Adrenal gland (tissue), 12 donors: Measurements from ENCODE around the gene F11. TPM values are rescaled to one million over a fixed set of nuclear protein-coding genes. Genes with fewer than 3 reads are reported as not detected.

ENCODE experiments used
- DNase-seq, 7 donors: peaks; one replicate each; pipeline ENCODE4 v3.0.0-alpha.2; 2019 to 2020
- H3K27ac ChIP-seq, 5 donors: fragments of 200-600 bp; sonication (generic) in 4 of 5; 1 replicate in 3 of 5; 2 replicates in 2 of 5; pipeline versions ENCODE4 v1.5.1 to v1.8.0; 2016 to 2020; ENCODE audit warnings: mild to moderate bottlenecking in 1 of 5
- H3K27me3 ChIP-seq: fragments of 200-600 bp; 2 replicates; pipeline ENCODE4 v1.8.0; 2021
- H3K36me3 ChIP-seq, 2 donors: fragments of 200-600 bp; replicated peaks in 1 of 2; 1 replicate in 1 of 2; 2 replicates in 1 of 2; pipeline versions ENCODE4 v1.5.1 to v1.8.0; 2018 to 2022
- H3K4me1 ChIP-seq, 2 donors: fragments of 200-600 bp; replicated peaks in 1 of 2; 1 replicate in 1 of 2; 2 replicates in 1 of 2; pipeline versions ENCODE4 v1.5.1 to v1.8.0; 2018 to 2021
- H3K4me3 ChIP-seq, 4 donors: fragments of 200-600 bp; sonication (generic) in 3 of 4; one replicate each; pipeline ENCODE4 v1.5.1; 2016 to 2018
- H3K9me3 ChIP-seq, 3 donors: fragments of 200-600 bp; sonication (generic) in 1 of 3; replicated peaks in 1 of 3; 1 replicate in 2 of 3; 2 replicates in 1 of 3; pipeline versions ENCODE4 v1.5.1 to v1.8.0; 2016 to 2021
- POLR2A ChIP-seq, 2 donors: fragments of 450-650 bp; IDR thresholded peaks; one replicate each; pipeline ENCODE4 v1.6.1; 2017; ENCODE audit warnings: antibody characterized with exemption in 2 of 2, mild to moderate bottlenecking in 2 of 2, moderate library complexity in 1 of 2
- WGBS, 4 donors: extraction: QIAGEN DNeasy Blood & Tissue Kit in 2 of 4; methylation state at CpG; one replicate each; pipeline versions ENCODE4 v1.1.5 to v1.1.7; 2013 to 2017; 5-methylcytosine and 5-hydroxymethylcytosine counted together
- intact Hi-C, 2 donors: fragments of 100-400 bp; cut with DNase I; formaldehyde crosslinking; loops; one replicate each; pipeline versions ENCODE4 v1.14.1 to v1.15.0; 2022 to 2023
- polyA plus RNA-seq, 3 donors: library from polyadenylated mRNA; stranded (reverse); fragments of 200-250 nt in 2 of 3; fragments of 350-450 nt in 1 of 3; fragmentation: Illumina TruSeq in 1 of 3; extraction: RNeasy Lipid Tissue Mini Kit (QIAGEN cat#74804) in 1 of 3; gene quantifications; one replicate each; pipeline ENCODE4 v1.2.3, GENCODE V29; 2013 to 2014
- total RNA-seq, 9 donors: library from RNA; depleted of rRNA in 4 of 9; stranded (reverse); fragments of >200 nt in 4 of 9; fragments of 120-200 nt in 1 of 9; fragmentation: NEBNext Ultra II Directional in 1 of 9; extraction: Animal tissue kit (Norgen Biotek cat#: 25700) in 1 of 9; gene quantifications; one replicate each; pipeline versions ENCODE4 v1.1.0 to v1.2.4, GENCODE V29; 2013 to 2023
- TF ChIP-seq, protein P1 (sequence below), 6 experiments: fragments of 450-650 bp in 4 of 6; fragments of 200-600 bp in 2 of 6; sonication (generic) in 1 of 6; IDR thresholded peaks; 1 replicate in 5 of 6; 2 replicates in 1 of 6; pipeline versions ENCODE4 v1.5.1 to v1.8.0; 2016 to 2021; ENCODE audit warnings: antibody characterized with exemption in 6 of 6, mild to moderate bottlenecking in 2 of 6, moderate library complexity in 1 of 6
- donor health status: healthy with polysubstance abuse.
- donor health status: Bipolar disorder and iron deficiency.
- donor health status: DM: yes; HTN: yes; CAD: no.
- donor health status: DM: no; HTN: no; CAD: no.
- donor health status: DM: no; HTN: no; CAD: no.
- donor health status: DM: yes; HTN: yes; CAD: no.

F11 gene
- total and polyA plus RNA-seq, 12 donors, result 0.07 to 0.19 (median 0.14) TPM; not detected in 8

DNA sequence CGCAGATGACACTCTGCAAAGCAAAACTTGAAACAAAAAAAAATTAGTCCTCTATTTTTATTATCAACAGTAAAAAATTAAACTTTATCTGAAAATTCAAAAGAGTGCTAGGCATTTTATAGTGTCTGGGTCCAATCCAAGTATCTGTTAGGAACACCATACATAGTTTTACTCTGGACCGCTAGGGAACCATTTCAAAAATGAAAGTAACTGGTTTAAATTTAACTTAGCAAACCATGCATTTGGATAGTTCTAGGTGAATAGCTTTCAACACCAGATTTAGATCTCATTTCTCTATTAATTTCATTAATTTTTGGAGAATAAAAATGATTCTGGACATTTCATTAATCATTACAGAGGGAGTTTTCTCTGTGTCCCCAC is 37.5 kb upstream of the F11 start:
- H3K9me3 ChIP-seq, result no peaks in the 10 kb centered on the region
- intact Hi-C loops, result no loop called here
- WGBS, 4 donors, result 76 to 83% (median 79%) methylated on average over 2 of the region's 2 CpGs
- TF ChIP-seq, protein P1, sequence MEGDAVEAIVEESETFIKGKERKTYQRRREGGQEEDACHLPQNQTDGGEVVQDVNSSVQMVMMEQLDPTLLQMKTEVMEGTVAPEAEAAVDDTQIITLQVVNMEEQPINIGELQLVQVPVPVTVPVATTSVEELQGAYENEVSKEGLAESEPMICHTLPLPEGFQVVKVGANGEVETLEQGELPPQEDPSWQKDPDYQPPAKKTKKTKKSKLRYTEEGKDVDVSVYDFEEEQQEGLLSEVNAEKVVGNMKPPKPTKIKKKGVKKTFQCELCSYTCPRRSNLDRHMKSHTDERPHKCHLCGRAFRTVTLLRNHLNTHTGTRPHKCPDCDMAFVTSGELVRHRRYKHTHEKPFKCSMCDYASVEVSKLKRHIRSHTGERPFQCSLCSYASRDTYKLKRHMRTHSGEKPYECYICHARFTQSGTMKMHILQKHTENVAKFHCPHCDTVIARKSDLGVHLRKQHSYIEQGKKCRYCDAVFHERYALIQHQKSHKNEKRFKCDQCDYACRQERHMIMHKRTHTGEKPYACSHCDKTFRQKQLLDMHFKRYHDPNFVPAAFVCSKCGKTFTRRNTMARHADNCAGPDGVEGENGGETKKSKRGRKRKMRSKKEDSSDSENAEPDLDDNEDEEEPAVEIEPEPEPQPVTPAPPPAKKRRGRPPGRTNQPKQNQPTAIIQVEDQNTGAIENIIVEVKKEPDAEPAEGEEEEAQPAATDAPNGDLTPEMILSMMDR (IDR thresholded peaks at IDR 0.05), result no peak
- no peak for TF ChIP-seq POLR2A (IDR thresholded peaks at IDR 0.05)
- no peaks in the 10 kb centered on the region for H3K27me3 ChIP-seq
- H3K36me3 ChIP-seq, result no peaks in the 10 kb centered on the region
- H3K4me3 ChIP-seq, result no peak overlapping the region
- no peak overlapping the region for H3K27ac ChIP-seq
- DNase-seq, result no peak
- H3K4me1 ChIP-seq, result no peaks in the 10 kb centered on the region

DNA sequence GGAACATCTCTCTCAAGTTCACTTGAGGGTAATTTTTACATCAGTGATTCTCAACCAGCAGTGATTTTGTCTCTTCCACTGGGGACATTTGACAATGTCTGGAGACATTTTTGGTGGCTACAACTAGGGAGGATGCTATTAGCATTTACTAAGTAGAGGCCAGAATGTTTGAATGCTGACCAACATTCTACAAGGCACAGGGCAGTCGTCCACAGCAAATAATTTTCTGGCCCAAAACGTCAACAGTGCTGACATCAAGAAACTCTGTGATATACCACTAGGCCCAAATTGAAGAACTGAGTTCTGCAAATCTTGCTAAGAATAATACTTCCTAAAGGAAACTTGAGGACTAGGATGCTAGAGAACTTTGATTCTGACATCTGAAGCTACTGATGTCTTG is 31.6 kb upstream of the F11 start:
- Histone ChIP-seq H3K4me1 (no peaks in the 10 kb centered on the region), H3K27ac (no peak overlapping the region), H3K4me3 (no peak overlapping the region), H3K27me3 (no peaks in the 10 kb centered on the region), H3K9me3 (no peaks in the 10 kb centered on the region), H3K36me3 (no peaks in the 10 kb centered on the region)
- intact Hi-C loops, result no loop called here
- WGBS, 4 donors, result 49 to 61% (median 54%) methylated on average over 2 of the region's 2 CpGs
- no peak for DNase-seq
- TF ChIP-seq, protein P1 (IDR thresholded peaks at IDR 0.05), result no peak
- no peak for TF ChIP-seq POLR2A (IDR thresholded peaks at IDR 0.05)

DNA sequence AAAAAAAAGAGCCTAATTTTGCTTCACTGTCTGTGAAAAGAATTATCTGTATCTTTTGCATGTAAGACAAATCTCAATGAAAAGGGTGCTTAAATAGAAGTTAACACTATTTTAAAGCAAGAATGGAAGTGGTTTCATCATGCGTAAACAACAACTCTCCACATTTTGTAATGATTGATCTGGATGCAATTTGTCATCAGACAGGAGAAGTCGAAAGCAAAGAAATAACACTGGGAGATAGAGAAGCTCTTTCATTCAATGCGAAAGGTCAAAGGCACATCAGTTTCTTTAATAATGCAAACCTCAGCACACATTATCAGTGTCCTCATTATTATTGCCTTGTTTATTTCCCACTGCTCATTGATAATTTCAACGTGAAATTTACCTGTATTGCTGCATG is 29.9 kb upstream of the F11 start:
- H3K9me3 ChIP-seq, result no peaks in the 10 kb centered on the region
- H3K36me3 ChIP-seq, result no peaks in the 10 kb centered on the region
- no peak for DNase-seq
- H3K27me3 ChIP-seq, result no peaks in the 10 kb centered on the region
- no peak overlapping the region for H3K27ac ChIP-seq
- H3K4me3 ChIP-seq, result no peak overlapping the region
- no peak for TF ChIP-seq POLR2A (IDR thresholded peaks at IDR 0.05)
- TF ChIP-seq, protein P1 (IDR thresholded peaks at IDR 0.05), result no peak
- H3K4me1 ChIP-seq, result no peaks in the 10 kb centered on the region
- intact Hi-C loops, result no loop called here
- WGBS, 4 donors, result 84 to 92% (median 84%) methylated on average over 4 of the region's 4 CpGs

DNA sequence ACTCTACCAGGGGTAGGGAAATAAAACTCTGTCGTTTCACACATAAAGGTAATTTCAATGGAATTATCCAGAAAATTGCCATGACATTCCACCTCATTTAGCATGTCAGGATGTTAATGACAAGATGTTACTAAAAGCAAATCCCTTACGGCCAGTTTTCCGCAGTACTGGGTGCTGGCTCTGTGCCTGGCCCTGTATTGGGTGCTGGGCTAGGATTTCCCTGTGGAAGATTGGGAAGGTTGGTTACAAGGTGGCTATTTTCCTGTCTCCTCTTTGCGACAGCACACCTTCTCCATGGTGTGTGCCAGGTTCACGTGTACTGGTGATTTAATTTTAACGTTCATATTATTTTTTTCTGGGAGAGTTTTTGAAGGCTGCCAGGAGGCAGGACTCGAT is 25.5 kb upstream of the F11 start:
- TF ChIP-seq, protein P1 (IDR thresholded peaks at IDR 0.05), result no peak
- no peak for TF ChIP-seq POLR2A (IDR thresholded peaks at IDR 0.05)
- Histone ChIP-seq H3K4me3 (no peak overlapping the region), H3K4me1 (no peaks in the 10 kb centered on the region), H3K27ac (no peak overlapping the region), H3K9me3 (no peaks in the 10 kb centered on the region), H3K27me3 (no peaks in the 10 kb centered on the region), H3K36me3 (no peaks in the 10 kb centered on the region)
- intact Hi-C loops, result no loop called here
- 80 to 86% (median 81%) methylated on average over 7 of the region's 7 CpGs for whole genome bisulfite sequencing, 4 donors
- no peak for DNase-seq
